ENCODE results near the gene CSNK2A2.

The CSNK2A2 gene

DNA sequence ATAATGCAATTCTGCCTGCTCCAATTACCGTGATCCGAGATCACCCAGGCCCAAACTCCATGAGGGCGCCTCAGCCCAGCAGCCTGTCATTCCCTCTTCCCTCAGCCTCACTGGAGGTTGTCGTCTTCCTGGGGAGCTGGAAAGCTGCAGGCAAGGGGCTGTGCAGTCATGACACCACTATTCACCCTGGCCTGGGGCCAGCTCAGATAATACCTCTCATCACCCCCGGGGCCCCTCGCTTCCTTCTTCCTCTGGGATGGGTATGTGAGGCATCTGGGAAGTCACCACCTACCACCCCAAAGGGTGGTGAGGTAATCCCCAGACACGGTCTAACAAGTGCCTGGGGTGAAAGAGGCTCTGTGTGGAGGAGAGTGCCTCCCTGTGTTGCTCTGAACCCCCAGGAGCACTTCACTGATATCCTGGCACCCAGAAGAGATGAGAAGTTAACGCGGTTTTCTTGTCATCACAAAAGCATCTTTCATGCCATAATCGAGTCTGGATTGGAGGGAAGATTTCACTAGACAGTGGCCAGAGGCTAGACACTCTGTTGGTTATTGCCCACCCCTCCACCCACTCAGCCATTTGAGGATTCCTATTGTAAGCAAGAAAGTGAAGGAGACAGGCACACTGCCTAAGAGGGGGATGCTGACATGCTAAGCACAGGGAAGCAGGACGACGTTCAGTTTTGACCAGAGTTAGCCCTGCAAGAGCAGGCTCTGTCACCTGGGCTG lies 87.2 kb downstream of the CSNK2A2 start:
- no peak for DNase-seq (ENCODE audit: low read depth)

DNA sequence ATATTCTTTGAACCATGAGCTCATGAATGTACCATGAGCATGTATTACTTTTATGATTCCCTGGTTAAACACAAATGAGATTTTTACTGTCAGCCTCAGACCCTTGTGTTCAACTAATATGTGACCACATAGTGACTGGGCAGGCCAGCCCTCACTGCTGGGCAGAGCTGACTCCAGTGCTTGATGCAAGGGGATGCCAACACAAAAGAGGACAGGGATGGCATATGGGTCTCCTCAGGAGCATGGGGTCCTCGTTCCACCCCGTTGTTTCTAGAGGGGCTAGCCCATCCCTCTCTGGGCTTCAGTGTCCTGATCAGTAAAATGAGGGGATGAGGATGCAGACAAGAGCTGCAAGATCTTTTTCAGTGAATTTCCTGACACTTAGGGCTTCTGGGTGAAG lies 88.0 kb downstream of the CSNK2A2 start:
- no peak for DNase-seq (ENCODE audit: low read depth)

DNA sequence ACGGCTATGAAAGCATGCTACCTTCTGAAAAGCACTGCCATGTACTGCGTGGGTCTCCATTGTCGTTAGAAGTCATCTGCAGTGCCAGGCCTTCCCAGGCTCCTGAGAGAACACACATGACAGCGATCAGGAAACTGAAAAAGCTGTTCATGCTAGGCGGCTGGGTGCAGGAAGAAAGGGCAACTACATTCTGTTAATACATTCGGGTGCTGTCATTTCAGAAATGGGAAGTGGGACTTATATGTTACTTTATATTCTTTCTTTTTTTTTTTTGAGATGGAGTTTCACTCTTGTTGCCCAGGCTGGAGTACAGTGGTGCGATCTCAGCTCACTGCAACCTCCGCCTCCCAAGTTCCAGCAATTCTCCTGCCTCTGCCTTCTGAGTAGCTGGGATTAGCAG lies 88.6 kb downstream of the CSNK2A2 start:
- DNase-seq (ENCODE audit: low read depth) = no peak

Data from activated T-cell treated with anti-CD3 and anti-CD28 coated beads for 1 hour (primary cell).